Activated T-cell treated with anti-CD3 and anti-CD28 coated beads for 1 hour (primary cell): ENCODE measurements around the gene C10orf105.

Experiments used
- DNase-seq: peaks from one replicate; pipeline ENCODE4 v3.0.0-alpha.2; 2020; ENCODE audit warnings: low read depth

C10orf105 gene

DNA sequence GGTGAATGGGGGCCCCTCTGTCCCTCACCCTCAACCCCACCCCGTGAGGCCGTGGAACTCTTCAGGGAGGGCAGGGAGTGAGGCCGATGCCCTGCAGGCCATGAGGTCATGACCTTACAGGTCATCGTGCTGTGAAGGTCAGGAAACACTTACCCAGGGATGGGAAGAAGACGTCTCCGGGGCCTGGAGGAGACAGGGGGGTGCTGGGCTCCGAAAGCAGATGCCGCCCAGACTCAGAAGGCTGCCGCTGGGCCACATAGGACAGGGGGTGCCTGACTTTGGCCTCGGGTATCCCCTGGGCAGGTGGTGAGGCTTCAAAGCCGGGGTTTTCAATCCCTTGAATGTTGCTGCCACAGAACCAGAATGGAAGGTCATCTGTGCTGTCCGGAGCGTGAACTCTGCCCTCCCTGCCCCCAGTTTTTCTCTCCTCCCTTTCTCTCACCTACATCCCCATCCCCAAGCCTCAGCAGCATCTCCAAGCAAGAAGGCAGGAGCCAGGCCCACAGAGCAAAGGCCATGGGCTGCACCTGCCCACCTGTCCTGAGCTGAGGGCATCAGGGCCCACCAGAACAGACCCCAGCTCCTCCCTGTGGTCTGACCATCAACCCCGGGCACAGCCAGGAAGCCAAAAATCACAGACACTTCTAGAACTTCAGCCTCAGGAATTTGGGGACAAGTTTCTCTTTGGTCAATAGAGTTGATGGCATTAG, 32.1 kb upstream of the C10orf105 start:
- DNase-seq: no peak

DNA sequence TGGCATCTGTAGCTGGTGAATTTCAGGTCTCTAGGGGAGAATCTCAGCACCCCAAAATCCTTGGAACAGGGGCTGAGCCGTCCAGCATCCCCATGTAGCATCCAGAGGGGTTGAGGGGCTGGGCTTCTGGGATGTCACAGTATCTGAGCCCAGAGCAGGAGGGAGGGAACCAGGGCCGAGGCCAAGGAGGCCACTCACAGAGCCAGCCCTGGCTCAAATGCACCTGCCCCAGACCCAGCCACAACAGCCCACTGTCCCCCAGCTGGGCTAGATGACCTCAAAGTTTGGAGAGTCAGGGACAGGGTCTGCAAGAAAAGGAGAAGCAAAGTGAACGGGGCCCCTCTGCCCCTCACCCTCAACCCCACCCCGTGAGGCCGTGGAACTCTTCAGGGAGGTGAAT, 31.4 kb upstream of the C10orf105 start:
- no peak for DNase-seq

DNA sequence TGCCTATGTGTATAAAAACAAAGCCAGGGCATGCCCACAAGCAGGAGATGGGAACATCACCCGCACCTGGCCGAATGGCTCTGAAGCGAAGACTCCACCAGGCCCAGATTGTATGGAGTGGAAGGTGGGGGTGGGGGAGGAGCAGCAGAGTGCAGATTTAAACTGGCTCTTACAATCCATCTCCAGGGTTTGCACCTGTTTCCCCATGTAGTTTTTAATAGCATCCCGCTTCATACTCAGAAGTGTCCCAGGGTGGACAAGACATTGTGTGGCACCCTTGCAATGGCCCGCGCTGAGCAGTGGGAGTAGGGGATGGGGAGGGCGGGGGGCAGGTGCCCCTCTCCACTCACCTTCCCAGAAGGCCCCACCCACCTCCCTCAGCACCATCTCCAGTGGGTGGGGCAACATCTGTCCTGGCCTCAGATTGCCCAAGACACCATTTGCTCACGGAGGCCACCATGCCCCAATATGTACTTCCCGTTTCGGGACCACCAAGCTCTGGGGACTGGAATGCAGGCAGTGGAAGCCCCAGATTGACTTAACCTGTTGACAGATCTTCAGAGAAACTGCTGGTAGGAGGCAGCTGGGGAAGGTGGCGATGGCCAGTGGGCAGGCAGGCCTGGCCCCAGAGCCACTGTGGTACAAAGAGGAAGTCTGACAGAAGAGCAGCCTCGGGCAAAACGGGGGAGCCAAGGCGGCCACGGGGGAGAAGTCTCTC, 30.7 kb upstream of the C10orf105 start:
- no peak for DNase-seq

DNA sequence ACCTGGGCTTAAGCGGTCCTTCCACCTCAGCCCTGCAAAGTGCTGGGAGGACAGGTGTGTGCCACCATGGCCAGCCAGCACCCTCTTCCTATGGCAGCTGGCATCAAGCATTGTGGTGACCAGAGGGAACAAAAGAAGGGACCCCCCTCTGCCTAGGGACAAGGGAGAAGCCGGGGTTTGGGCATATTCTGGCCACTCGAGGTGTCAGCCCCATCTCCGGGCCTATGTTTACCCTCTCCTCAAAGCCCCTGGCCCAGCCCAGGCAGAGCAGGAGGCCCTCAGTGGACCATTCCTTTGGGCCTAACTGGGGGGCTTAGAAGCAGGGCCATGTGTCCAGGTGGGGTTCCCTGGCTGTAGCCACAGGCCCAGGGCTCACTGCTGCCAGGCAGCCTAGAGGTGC, 29.8 kb upstream of the C10orf105 start:
- no peak for DNase-seq

DNA sequence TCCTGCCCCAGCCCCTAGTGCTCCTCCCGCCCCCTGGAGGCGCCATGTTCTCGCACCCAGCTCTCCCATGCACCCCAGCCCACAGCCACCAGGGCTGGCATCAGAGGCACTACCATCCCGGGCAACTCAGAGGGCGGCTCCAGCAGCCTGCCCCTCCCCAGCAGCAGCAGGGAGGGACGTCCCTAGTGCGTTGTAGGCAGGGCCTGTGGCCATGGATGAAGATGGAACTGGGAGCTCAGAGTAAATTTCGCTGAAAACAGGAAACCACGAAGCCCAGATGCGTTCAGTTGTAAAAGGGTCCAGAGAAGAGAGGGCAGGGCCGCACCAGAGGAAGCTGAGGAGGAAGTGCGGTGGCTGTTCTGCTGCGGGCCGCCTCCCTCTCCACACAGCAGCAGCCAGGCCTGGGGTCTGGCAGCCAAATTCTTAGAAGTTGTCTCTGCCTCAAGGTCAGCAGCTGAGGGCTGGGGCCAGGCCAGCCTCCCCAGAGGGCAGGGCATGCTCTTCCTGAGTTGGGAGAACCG, 29.2 kb upstream of the C10orf105 start:
- peak; percentile 50 for DNase-seq

- no peak for DNase-seq
These were observed 28.3 kb upstream of the C10orf105 start for GRCh38 chr10:71747551-71748523.

DNA sequence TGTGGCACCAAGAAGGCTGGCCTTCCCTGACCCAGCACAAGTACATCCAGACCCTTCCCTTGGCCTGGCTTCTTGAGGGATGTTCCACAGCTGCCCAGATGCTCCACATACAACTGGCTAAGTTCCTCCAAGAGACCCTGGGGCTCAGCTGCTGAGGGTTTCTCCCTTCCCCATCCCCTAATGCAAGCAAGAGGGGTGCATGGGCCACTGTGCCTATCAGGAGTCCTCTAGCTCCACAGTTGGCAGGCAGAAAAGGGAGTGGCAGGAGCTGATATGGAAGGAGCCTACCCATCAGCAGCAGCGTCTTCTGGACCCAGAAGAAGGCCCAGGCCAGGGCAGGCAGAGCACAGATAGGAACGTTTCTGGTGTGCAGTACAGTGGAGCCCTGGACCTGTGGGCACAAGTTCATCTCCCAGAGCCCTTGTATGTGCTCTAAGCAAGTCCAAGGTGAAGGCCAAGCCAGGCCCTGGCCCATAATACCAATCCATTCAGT, 27.5 kb upstream of the C10orf105 start:
- no peak for DNase-seq

DNA sequence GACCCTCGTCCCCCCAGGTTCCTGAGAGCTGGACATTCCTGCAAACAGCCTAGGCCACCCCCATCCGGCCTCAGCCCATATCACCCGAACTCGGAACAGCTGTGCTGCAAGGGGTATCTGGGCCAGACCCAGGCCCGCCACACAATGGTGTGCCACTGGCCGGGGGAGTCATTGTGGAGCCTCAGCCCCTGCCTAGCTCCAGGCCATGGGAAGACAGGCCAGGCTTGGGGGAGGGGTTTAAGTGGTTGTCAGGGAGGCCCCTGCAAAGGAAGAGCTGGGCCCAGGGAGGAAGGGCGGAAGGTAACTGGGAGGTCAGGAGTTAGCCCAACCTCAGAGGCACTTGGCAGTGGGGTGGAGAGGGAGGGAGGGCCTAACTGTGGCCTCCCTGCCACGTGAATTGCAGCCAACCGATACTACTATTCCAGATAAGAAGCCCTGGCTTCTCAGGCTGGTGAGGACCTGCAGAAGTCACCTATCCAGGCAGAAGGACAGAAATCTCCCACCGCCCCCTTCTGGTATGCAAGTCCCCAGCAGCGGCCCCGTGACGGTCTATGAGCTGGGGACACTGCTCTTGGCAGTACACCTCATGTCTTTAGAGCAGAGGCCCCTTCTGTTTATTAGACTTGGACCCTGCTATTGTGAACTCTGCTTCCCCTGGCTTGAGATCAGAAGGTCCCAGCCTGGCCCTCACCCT, 26.9 kb upstream of the C10orf105 start:
- DNase-seq: no peak

GRCh38 chr10:71745664-71746250, 26.2 kb upstream of the C10orf105 start:
- no peak for DNase-seq

GRCh38 chr10:71744897-71745663, 25.5 kb upstream of the C10orf105 start:
- no peak for DNase-seq

- DNase-seq: no peak
These were observed 24.3 kb upstream of the C10orf105 start for GRCh38 chr10:71743866-71744265.

DNA sequence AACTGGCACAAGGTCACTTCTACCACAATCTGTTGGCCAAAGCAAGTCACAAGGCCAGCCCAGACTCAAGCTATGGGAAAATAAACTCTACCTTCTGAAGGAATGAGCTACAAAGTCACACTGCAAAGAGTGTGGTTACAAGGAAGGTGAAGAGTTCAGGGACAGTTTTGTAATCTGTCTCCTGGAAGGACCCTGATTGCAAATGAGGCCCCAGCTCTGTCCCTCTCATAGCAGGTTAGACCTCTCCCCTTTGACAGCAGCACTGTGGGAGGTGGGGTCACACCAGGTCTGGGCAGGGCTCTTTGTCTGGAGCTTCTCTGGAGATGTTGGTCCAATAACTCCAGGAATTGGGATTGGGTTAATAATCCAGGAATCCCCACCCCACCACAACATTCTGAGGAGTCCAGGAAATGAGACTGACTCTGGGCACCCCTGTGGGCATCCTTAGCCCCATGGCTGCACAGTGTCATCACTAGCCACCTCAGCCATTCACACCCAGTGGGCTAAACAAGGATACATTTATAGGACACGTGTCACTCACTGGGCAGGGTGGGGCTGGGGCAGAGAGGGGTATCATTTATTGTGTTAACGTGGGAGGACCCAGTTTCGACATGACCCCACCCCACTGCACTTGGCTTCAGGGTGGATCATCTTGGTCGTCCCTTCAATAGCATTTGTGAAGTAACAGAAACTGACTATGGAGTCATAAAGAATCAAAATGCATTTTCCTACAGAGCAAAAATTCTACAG, 23.7 kb upstream of the C10orf105 start:
- no peak for DNase-seq

DNA sequence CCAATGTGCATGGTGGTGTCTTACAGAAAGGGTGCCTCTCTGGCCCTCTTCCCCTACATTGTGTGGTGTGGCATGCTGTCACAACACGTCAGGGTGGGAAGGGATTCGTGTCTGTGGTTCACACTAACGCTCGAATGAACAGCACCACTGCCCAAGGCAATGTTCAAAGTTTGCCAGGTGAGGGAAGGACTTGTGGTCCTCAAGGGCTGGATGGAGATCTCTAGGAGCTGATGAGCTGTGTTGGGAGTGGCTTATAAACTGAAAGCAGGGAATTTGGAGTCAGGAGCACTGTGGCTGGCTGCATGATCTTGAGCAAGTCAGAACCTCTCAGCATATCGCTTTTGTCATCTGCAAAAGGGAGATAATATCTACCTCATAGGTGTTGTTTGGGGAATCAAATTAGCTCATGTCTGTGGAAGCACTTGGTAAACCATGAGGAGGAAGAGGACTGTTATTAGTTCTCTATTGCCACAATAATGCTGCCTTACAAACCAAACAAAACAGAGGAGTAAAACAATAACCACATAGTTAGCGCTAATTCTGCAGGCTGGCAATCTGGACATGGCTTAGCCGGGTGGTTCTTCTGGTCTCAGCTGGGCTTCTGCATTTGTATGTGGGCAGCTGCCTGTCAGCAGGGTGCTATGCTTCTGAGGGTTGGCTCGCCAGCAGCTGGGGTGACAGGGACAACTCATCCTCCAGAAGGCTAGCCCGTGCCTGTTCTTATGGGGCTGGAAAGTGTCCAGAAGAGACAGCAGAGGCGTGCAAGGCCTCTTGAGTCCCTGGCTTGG, 22.9 kb upstream of the C10orf105 start:
- no peak for DNase-seq

DNA sequence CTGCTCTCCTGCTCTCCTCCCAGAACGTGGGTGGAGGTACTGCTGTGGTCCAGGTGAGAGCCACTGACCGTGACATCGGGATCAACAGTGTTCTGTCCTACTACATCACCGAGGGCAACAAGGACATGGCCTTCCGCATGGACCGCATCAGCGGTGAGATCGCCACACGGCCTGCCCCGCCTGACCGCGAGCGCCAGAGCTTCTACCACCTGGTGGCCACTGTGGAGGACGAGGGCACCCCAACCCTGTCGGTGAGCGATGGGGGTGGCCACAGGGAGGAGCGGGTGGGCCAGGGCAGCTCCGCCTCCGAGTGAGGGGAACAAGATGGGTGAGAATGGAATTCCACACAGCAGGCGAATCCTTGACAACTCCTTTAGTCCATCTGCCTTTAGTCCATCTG, 22.1 kb upstream of the C10orf105 start:
- DNase-seq: no peak

DNA sequence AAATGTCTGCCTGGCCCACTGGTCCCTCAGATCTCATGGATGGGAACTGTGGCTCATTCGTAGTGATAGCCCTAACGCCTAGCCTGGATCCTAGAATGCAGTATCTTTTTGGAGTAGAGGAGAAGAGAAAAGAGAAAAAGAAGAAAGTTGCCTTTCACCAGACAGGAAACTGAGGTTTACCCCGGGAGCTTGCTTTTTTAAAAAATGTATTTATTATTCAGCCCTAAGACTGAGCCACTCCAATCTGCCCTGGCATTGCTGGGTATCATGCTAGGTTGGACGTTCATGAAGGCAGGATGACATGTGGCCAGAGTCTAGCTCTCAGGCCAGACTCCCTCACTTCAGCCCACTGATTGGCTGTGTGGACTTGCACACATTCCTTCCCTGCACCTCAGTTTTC, 21.5 kb upstream of the C10orf105 start:
- no peak for DNase-seq

GRCh38 chr10:71740069-71740653, 20.6 kb upstream of the C10orf105 start:
- DNase-seq: no peak

DNA sequence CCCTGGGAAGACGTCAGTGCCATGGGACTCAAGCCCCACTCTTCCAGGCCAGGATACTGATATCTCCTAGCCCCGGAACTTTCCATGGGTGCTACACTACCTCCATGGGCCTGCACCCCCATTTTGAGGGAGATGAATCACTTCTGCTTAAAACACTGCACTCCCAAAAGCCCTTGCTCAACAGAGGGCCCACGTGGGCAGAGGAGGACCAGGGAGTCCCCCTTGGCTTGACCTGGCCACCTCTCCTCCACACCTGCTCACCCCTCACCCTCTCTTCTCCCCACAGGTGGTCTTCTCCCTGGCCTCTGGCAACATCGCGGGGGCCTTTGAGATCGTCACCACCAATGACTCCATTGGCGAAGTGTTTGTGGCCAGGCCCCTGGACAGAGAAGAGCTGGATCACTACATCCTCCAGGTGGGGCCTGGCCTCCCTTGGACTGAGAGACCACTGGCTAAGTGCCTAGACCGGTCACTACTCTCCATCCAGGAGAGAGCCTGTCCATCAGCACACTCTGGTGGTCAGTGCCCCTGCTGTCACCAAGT, 19.9 kb upstream of the C10orf105 start:
- no peak for DNase-seq

GRCh38 chr10:71737834-71738197, 18.2 kb upstream of the C10orf105 start:
- DNase-seq: no peak
